ENCODE results near the gene FKBP2.
A peak's percentile ranks its signal among the peaks of the same experiment; 100 is the strongest.

Gene FKBP2

DNA sequence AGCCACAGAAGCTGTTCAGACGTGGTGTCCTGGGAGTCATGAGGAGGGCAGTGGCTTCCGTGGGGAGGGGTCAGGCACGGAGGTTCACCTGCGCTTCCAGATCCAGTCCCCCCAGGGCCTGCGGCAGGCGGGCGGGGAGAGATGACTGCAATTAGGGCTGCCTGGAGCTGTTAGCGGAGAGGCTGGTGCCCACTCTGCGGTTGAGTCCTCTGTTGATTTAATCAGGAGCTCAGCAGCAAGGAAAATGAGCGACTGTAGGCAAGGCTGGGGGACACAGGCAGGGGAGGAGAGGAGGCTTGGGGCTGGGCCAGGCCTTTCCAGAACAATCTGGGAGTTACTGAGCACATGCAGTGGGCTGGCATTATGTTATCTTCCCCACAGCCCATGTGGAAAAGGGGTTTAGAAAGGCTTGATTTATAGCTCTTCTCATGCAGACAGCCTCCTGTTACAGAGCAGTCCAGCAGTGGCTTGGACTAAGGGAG is 23.5 kb downstream of the FKBP2 start:
- no peak for DNase-seq (ENCODE audit: low spot score)

DNA sequence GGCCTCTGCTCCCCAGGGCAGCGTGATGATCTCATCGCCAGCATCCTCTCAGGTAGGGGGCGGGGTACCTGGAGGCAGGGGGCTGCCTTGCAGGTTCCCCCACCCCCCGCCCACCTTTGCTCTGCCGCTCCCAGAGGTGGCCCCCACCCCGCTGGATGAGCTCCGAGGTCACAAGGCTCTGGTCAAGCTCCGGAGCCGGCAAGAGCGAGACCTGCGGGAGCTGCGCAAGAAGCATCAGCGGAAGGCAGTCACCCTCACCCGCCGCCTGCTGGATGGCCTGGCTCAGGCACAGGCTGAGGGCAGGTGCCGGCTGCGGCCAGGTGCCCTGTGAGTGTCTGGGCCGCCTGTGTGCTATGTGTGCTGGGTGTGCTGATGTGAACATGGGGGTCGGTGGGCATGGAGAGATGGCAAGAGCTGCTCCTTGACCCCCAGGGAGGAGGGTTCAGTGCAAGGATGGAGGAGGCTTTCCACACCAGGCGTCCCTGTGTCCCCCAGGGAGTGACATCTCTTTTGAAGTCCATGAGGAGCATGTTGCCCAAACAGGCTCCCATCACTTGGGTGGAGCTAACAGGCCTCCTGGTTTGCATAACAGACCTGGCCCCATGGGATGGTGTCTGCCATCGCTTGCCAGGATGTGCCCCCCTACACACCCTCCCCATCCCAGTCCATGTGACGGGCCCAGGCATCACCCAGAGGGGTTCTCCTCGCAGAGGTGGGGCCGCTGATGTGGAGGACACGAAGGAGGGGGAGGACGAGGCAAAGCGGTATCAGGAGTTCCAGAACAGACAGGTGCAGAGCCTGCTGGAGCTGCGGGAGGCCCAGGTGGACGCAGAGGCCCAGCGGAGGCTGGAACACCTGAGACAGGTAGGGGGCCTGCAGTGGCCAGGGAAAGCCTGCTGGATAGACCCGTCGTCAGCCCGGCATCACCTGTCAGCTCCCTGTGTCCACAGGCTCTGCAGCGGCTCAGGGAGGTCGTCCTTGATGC is 24.6 kb downstream of the FKBP2 start:
- DNase-seq (ENCODE audit: low spot score): no peak

DNA sequence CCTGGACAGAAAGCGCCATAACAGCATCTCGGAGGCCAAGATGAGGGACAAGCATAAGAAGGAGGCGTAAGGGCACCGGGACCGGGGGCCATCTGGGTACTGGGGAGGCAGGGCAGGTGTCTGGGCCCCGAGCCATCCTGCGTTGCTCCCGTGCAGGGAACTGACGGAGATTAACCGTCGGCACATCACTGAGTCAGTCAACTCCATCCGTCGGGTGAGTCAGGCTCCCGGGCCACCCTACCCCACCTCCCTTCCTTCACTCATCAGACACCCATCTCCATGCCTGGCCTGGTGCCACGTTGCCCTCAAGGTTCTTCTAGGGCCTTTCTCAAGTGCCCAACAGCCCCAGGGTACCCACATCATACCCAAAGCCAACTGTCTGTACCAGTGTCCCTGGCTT is 25.4 kb downstream of the FKBP2 start:
- no peak for DNase-seq (ENCODE audit: low spot score)

GRCh38 chr11:64267207-64267945 is 26.5 kb downstream of the FKBP2 start:
- no peak for DNase-seq (ENCODE audit: low spot score)

GRCh38 chr11:64268025-64268892 is 27.4 kb downstream of the FKBP2 start:
- no peak for DNase-seq (ENCODE audit: low spot score)

- no peak for DNase-seq (ENCODE audit: low spot score)
Observed at GRCh38 chr11:64268893-64269539, 28.1 kb downstream of the FKBP2 start.

GRCh38 chr11:64269540-64270220 is 28.8 kb downstream of the FKBP2 start:
- DNase-seq (ENCODE audit: low spot score): peak; percentile 79

GRCh38 chr11:64275031-64275800 is 34.3 kb downstream of the FKBP2 start:
- no peak for DNase-seq (ENCODE audit: low spot score)

DNA sequence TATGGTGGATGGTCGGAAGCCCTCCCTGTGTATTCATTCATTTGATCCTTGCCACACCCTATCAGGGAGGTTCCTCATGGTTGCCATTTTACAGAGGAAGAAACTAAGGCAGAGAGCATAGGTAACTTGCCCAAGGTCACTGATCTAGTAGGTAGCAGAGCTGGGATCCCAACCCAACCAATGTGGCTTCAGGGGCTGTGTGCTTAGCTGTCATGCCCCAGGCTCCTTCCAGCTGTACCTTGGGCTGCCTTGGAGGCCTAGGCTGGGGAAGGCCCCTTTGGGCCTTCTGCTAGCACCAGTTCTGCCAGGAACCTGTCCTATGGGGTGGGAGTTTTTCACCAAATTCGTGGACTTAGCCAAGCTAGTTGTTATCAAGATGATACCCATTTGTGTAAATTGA is 34.9 kb downstream of the FKBP2 start:
- DNase-seq (ENCODE audit: low spot score): no peak

- DNase-seq (ENCODE audit: low spot score): no peak
Observed at GRCh38 chr11:64276653-64277431, 35.9 kb downstream of the FKBP2 start.

DNA sequence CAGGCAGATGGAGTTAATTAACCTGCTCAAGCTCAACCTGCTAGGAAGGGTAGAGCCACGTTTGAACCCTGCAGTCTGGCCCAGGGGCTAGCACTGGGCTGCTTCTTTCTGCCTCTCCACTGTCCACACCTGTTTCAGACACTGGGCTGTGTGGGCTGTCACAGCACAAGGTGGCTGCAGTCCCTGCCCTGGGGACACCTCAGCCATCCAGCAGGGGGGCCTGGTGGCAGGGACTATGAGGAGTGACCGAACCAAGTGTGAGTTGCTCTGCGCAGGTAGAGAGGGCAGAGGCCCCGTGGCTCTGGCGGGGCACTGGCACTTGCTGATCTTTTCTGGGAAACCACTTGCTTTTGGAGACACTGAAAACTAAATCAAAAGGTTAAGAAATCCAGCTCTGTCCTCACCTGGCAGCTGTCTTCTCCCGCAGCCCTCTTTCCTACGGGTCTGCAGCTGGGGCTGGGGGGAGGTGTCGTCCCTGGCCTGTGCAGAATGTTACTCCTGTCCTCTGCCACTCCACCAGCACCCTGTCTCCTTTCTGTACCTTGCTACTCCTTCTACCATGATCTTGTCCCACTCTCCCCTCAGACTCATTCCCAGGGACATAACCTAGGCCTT is 37.8 kb downstream of the FKBP2 start:
- DNase-seq (ENCODE audit: low spot score): no peak

DNA sequence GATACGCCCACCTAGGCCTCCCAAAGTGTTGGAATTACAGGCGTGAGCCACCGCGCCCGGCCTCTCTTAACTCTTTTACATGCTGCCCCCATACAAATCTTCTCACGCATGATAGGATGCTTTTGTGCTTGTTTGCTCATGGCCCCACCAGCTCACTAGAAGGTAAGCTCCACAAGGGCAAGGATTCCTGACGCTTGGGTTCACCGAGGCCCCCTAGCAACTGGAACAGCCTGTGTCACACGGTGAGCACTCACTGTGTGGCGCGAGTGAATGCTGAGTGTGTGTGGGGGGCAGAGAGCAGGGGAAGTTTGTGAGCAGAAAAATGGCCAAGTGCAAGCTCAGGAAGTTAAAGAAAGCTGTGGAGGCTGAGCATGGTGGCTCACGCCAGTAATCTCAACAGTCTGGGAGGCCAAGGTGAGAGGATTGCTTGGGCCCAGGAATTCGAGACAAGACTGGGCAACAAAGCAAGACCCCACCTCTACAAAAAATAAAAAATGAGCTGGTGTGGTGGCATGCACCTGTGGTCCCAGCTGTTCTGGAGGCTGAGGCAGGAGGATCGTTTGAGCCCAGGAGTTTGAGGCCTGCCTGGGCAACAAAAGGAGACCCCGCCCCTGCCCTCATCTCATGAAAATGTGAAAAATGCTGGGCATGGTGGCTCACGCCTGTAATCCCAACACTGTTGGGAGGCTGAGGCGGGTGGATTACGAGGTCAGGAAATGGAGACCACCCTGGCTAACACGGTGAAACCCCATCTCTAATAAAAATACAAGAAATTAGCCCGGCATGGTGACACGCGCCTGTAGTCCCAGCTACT is 41.3 kb downstream of the FKBP2 start:
- no peak for DNase-seq (ENCODE audit: low spot score)

DNA sequence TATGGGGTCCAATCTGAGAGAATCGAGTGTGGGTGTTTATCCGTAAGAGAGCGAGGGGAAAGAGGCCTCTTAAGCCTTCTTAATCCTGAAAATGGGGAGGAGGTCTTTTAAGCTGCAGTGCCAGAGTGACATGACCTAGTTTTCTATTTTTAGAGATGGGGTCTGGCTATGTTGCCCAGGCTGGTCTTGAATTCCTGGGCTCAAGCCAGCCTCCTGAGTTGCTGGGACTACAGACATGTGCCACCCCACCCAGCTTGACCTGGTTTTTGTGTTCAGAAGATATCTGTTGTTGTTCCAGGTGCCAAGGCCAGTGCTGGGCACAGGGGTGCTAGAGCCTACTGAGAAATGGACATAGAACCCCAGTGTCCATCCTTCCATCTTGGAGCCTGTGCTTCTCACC is 42.2 kb downstream of the FKBP2 start:
- DNase-seq (ENCODE audit: low spot score): no peak

- peak; percentile 94 for DNase-seq (ENCODE audit: low spot score)
Observed at GRCh38 chr11:64284048-64284961, 43.4 kb downstream of the FKBP2 start, which contains the start of gene BAD. BAD (minus strand) TSS chr11:64284665; CDS start chr11:64284368, 297 bp downstream.

DNA sequence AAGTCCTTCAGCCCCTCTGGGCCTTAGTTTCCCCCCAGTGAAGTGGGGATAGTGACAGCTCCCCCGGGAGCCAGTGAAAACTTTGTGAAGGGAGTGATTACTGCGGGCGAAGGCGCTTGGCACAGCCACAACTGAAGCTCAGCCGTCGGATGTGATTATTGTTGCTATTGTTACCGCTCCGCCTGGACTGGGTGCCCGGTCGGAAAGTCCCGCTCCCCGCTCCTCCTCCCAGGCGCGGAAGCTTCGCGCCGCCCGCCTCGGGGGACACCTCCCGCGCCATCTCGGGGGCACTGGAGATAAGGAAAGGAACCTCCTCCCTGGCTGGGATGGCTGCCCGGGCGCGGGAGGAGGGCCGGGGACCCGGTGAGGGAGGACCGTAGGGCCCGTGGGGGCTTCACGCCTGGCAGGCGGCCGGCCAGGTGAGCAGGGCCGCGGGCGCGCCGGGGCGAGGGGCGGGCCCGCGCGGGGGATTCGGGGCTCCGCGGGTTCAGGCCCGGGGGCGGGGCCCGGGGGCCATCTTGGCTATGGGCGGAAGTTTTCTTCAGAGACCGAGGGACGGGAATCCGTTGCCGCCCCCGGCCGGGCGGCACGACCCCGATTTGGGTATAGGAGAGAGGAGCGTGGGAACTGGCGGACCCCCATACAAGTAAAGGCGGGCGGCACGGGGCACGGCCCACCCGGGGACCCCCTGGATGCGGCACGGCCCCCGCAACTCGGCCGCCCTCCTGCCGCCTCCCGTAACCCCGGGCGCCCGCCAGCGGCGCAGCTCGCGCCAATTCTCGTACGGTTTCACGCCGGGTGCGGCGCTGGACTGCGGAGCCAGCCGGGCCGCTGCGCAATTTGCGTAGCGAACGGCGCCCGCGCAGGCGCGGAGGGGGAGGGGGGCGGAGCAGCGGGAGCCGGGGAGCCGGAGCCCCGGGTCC is 44.3 kb downstream of the FKBP2 start, which contains the start of gene GPR137:
TSS of gene GPR137 (plus strand) at position 887 of the 923 bp plus-strand sequence. CDS start 677 bp downstream, outside the sequence.
- DNase-seq (ENCODE audit: low spot score): peak; percentile 74

All from HuH-7 (cell line).